ENCODE measurements around the gene PCCA. TPM values are rescaled to one million over a fixed set of nuclear protein-coding genes. Genes with fewer than 3 reads are reported as not detected.

PCCA gene
- total RNA-seq, 1 donor from 2014 or later, result 33.4 TPM

- Histone ChIP-seq H3K27ac (no peak overlapping the region), H3K27me3 (no peaks in the 10 kb centered on the region), H3K4me1 (no peaks in the 10 kb centered on the region), H3K36me3 (no peaks in the 10 kb centered on the region), H3K9me3 (no peaks in the 10 kb centered on the region), H3K4me3 (no peak overlapping the region)
- intact Hi-C loops (cut with DNase I), result no loop called here
- no peak for DNase-seq (ENCODE audit: extremely low spot score in 2 of 2)
- TF ChIP-seq CTCF (IDR thresholded peaks at IDR 0.05) (no peak), POLR2A (IDR thresholded peaks at IDR 0.05) (no peak), POLR2AphosphoS5 (IDR thresholded peaks at IDR 0.05; ENCODE audit: insufficient read depth in 1 of 2, low read depth in 1 of 2) (no peak)
Measured at GRCh38 chr13:100323937-100324336, 235.0 kb downstream of the PCCA start.

GRCh38 chr13:100330662-100331061 lies 241.8 kb downstream of the PCCA start:
- Histone ChIP-seq H3K27ac (no peak overlapping the region), H3K9me3 (peaks cover 3% of the 10 kb centered on the region), H3K4me3 (no peak overlapping the region), H3K27me3 (no peaks in the 10 kb centered on the region), H3K4me1 (no peaks in the 10 kb centered on the region), H3K36me3 (peaks cover 0 to 8% of the 10 kb centered on the region in 2 donors)
- TF ChIP-seq POLR2AphosphoS5 (IDR thresholded peaks at IDR 0.05; ENCODE audit: insufficient read depth in 1 of 2, low read depth in 1 of 2) (no peak), CTCF (IDR thresholded peaks at IDR 0.05) (no peak), POLR2A (IDR thresholded peaks at IDR 0.05) (no peak)
- no peak for DNase-seq (ENCODE audit: extremely low spot score in 2 of 2)
- intact Hi-C loops (cut with DNase I), result no loop called here

DNA sequence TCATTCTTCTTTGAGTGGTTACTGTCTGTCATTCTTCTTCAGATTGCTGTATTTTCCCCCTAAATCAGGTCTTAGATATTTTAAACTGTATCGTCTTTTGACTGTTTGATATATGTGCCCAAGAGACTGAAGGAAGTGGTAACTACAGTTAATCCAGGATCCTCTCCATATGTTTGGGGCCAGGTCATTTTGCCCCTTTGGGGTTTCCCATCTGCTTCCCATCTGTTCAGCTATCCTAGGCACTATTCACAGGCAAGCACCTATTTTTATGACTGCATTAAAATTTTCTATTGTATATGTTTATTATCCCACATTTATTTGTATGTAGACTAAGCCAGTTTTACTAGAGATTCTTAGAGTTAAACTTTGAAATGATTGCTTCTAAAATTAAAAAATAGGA lies 244.2 kb downstream of the PCCA start:
- Histone ChIP-seq H3K27ac (no peak overlapping the region), H3K36me3 (peaks cover 0 to 8% of the 10 kb centered on the region in 2 donors), H3K9me3 (peaks cover 3% of the 10 kb centered on the region), H3K4me1 (no peaks in the 10 kb centered on the region), H3K4me3 (no peak overlapping the region), H3K27me3 (no peaks in the 10 kb centered on the region)
- DNase-seq (ENCODE audit: extremely low spot score in 2 of 2), result no peak
- no peak for TF ChIP-seq POLR2AphosphoS5 (IDR thresholded peaks at IDR 0.05; ENCODE audit: insufficient read depth in 1 of 2, low read depth in 1 of 2)
- intact Hi-C loops (cut with DNase I), result no loop called here

DNA sequence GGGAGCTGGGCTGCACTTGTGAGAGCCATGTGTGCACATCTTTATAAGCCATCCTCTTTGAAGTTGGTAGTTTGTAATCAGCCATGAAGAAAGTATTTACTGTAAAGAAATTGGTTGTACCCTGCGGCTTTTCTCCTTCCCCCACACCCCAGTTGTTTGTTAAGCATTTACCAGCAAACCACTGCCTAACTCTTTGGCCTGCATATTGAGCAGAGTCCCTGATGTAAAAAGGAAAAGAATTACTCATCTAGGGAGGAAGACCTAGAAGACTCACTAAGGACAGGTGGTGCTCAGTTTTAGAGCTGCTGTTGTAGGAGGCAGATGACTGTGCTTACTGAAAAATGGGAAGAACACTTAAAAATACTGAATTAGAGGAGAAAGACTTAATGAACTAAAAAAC lies 245.3 kb downstream of the PCCA start:
- Histone ChIP-seq H3K4me3 (no peak overlapping the region), H3K36me3 (peaks cover 0 to 8% of the 10 kb centered on the region in 2 donors), H3K27me3 (no peaks in the 10 kb centered on the region), H3K9me3 (peaks cover 3% of the 10 kb centered on the region), H3K4me1 (no peaks in the 10 kb centered on the region), H3K27ac (no peak overlapping the region)
- TF ChIP-seq POLR2A (IDR thresholded peaks at IDR 0.05) (no peak), POLR2AphosphoS5 (IDR thresholded peaks at IDR 0.05; ENCODE audit: insufficient read depth in 1 of 2, low read depth in 1 of 2) (no peak), CTCF (IDR thresholded peaks at IDR 0.05) (no peak)
- intact Hi-C loops (cut with DNase I), result no loop called here
- no peak for DNase-seq (ENCODE audit: extremely low spot score in 2 of 2)

DNA sequence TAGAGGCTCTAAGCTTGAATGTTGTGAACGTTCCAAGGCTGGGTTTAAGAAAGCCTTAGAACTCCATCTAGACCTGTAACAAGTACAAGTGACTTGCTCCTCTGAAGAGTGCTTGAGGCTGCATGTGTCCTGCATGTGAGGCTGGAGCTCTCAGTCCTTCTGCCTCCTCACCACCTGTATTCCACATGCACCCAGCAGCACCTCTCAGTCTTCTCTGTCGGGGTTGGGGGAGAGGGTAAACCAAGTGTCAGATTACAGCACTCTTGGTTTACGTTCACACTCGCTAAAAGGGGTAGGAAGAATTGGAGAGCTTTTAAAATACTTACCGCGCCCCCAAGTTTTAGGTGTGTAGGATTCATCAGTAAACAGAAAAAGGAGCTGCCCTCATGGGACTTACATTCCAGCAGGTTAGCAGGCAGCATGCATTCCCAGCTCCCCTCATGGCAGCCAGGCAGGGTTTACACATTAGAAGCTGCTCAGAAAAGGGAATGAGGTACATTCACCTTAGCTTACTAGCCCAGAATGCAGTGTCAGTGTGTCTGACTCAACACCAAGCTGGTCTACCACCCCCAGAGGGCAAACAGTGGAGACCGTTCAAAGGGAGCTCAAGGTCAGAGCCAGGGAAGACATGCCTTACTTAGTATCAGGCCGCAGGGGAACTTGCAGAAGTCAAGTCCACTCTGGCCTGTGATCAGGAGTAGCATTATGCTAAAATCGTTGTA lies 248.1 kb downstream of the PCCA start:
- Histone ChIP-seq H3K27ac (no peak overlapping the region), H3K9me3 (peaks cover 3% of the 10 kb centered on the region), H3K4me1 (no peaks in the 10 kb centered on the region), H3K36me3 (peaks cover 0 to 8% of the 10 kb centered on the region in 2 donors), H3K27me3 (no peaks in the 10 kb centered on the region), H3K4me3 (no peak overlapping the region)
- intact Hi-C loops (cut with DNase I), result no loop called here
- TF ChIP-seq POLR2AphosphoS5 (IDR thresholded peaks at IDR 0.05; ENCODE audit: insufficient read depth in 1 of 2, low read depth in 1 of 2) (no peak), POLR2A (IDR thresholded peaks at IDR 0.05) (no peak), CTCF (IDR thresholded peaks at IDR 0.05) (no peak)
- DNase-seq (ENCODE audit: extremely low spot score in 2 of 2), result no peak

Data from vagina (tissue), 2 donors.